GM21447 (cell line): ENCODE measurements around the gene RARB.

ENCODE experiments used
- ATAC-seq: cut with Tn5 transposase; IDR thresholded peaks from one replicate; pipeline ENCODE4 v1.9.1; 2021; ENCODE audit not compliant: unreplicated experiment

RARB gene

GRCh38 chr3:25447285-25447684, 19.2 kb downstream of the RARB start:
- no peak for ATAC-seq

DNA sequence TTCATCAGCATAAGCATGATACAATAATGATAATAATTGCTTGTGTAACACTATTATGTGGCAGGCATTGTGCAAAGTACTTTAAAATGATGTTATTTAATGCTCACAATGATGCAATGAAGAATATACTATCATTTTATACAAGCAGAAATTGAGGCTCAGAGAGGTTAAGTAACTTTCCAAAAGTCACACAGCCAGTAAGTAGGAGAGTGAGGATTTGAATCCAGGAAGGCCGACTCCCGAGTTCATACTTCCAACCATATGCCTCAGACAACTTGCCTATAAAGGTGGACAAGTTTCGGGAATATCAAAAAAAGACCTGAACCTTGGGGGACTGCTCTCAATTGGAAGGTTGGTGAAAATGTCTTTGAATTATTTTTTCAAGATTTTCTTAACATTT, 19.9 kb downstream of the RARB start:
- ATAC-seq = no peak

GRCh38 chr3:25448750-25449692, 21.0 kb downstream of the RARB start:
- ATAC-seq = no peak

- no peak for ATAC-seq
Measured at GRCh38 chr3:25449857-25450256, 21.8 kb downstream of the RARB start.

DNA sequence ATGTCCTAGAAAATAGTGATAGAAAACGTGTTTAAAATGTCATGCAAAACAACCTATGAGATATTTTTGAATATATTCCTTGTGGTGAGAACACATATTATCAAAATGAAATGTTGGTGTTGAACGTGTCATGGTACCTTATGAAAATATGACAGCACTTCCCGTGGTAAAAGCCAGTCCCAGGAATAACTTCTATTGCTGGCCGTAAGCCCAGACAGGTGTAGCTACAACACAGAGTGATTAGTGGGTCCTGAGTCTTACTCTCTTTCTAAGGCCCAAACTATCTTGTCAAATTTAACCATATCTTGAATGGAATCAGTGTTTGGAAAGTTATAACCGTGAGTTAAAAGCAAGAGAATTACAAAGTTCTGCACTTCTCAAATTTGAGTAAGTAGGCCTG, 24.1 kb downstream of the RARB start:
- ATAC-seq = no peak

GRCh38 chr3:25452740-25453139, 24.7 kb downstream of the RARB start:
- no peak for ATAC-seq

DNA sequence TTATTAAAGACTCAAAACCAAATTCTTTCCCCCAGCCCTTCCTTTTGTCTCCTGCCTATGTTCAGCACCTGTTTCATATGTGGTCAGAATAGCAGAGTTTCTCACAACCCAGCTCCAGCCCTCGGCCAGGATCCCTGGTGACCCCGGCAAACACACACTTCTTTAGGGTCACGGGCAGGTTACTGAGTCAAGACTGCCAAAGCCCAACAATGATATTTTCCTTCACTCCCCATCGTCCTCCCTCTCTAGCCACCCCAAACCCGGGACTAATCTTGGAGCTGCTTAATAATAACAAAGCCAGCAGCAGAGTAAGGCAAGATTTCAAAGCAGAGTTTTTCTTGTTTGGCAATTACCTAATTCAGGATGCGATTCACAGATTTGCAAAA, 25.5 kb downstream of the RARB start:
- ATAC-seq = no peak

DNA sequence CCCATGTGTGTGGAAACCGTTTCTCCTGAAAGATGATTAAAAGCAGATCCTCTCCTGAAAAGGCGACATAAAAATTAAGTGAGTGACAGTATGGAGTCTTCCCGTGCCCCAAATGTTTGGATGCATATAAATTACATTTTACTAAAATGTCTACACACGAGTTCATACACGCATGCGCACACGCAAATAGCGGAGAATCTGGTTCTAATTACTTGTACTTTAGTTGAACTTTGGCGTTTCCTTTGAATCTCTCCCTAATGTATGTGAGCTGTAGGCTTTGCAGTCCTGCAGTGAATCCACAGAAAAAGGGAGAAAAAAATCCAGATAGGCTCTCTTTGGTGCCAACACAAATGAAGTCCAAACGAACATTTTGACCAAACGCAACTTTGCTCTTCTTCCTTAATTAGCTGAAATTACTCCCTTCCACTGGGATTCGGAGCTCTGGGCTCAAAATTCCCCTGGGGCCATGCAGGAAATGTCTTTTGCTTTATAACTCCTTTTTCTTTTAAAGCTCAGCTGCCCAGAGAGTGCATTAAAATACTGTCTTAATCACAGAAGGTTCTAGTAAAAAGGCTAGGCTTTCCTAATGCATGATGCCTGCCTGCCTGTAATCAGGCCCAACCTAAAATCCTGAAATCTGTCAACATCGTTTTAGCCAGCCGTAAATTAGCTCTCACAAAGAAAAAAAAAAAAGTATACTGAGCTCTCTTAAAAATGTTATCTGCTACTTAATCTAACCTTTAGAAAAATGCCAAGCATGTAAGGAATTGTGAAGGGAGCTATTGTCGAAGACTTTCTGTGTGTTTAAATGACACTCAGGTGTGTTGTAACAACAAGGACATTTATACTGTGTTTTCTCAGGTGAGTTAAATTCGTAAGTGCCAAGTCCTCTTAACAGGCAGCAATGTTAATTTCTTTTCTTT, 26.2 kb downstream of the RARB start:
- no peak for ATAC-seq

- no peak for ATAC-seq
Measured at GRCh38 chr3:25455441-25456132, 27.5 kb downstream of the RARB start.

GRCh38 chr3:25456723-25457670, 28.9 kb downstream of the RARB start:
- no peak for ATAC-seq

GRCh38 chr3:25457671-25458419, 29.8 kb downstream of the RARB start:
- no peak for ATAC-seq

- no peak for ATAC-seq
Measured at GRCh38 chr3:25458420-25458814, 30.4 kb downstream of the RARB start.

GRCh38 chr3:25460751-25461150, 32.7 kb downstream of the RARB start:
- peak; percentile 99 for ATAC-seq

DNA sequence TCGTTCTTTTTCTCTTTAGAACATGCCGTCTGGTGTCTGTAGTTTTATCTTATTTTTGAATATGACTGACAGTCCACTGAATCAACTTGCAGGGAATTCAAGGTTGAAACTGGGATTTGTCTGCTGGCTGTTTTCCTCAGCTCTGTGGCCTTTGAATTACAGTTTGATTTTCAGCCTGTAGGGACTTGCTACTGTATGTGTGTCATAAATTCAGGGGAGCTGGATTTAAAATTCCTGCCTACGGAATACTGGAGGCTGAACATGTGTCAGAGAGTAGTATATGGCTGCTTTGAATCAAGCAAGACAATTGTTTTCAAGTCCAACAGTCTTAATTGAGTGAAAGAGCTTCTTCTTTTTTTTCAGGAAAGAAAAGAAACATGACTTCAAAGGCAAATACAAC, 33.9 kb downstream of the RARB start:
- no peak for ATAC-seq

DNA sequence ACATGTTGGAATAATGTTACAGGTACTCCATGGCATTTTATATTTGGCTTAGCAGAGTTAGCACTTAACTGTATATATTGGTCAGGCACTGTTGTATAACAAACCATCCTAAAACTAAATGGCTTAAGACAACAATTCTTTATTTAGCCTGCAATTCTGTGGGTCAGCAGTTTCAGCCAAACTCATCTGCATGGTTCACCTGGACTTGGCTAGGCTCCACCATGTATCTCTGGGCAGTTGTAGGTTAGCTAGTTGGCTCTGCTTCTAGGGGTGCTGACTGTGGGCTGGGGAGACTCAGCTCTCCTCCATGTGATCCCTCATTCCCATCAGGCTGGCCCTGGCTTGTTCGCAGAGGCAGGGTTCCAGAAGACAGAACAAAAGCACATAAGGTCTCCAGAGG, 34.4 kb downstream of the RARB start:
- no peak for ATAC-seq

DNA sequence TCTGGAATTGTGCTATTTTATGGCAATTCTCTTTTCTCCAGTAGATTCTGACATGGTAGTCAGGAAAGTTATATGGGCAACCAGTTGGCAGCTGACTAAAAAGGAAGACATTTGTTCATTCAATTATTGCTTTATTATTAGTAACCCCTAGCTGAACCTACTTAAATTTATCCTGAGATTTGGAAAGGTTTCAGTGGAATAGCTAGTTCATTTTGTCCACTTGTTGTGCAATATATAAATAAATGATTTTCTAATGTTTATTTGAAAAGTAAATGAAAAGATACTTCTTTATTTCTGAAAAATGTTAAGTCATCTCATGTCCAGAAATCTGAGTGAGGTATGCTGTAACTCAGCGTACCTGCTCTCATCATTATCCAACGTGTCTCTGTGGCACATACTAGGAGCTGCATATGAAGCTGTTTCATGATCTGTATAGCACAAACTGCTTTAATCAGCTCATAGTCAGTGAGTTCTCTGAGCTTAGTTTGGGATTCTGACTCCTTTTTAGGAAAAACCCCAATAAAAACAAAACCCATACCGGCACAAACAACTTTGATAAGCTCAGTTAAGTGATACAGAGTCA, 35.9 kb downstream of the RARB start:
- ATAC-seq = no peak

DNA sequence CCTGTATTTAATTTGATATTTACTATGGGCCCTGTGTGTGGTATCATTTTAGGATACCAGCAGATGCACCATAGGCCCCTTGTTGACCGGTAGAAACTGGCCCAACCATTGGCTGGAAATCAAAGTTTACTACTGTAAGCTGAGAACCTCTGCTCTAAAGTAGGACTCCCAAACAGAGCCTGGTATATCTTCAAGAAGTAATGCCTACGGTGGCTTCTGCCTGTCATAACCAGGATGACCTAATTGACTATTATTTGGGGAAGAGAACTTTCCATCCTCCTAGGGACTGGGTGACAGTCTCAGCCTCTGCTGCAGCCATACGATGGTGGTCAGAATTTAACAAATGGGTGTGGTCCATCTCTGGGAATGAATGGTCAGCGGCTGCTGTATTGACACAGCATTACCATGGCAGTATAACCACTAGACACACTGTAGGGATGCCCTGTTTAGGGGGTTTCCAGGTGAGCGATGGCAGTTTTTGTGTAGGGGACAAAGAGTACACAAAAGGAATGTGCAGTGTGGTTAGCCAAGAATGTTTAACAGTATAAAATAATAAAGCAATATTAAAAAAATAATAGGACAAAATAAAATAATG, 37.3 kb downstream of the RARB start:
- ATAC-seq = no peak

DNA sequence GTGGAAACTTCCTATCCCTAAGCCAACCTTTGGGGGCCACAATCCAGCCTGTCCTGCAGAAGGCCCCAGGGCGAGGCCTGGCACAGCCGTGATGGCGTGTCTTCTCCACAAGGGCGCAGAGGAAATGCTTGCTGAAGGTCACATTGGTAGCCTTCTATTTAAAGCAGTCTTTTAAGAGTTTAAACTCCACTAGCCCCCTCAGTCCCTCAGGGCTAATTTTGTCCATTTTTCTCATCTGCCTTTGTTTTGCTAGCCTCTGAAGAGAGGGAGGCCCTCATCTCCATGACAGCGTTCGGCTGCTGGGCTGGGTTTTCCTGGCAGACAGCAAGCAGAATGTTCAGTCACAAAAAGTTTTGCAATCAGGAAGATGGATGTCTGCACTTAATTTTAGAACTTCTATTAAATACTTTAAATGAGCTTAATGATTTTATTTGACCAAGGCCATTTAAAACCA, 40.8 kb downstream of the RARB start:
- no peak for ATAC-seq

GRCh38 chr3:25469558-25469957, 41.5 kb downstream of the RARB start:
- no peak for ATAC-seq
